Skeletal muscle tissue (tissue), 4 donors: ENCODE measurements around the gene EIF3A. TPM values are rescaled to one million over a fixed set of nuclear protein-coding genes. Genes with fewer than 3 reads are reported as not detected.
"Not testable (repeated sequence)": the region's sequence is repeated elsewhere in the genome, so short reads cannot be mapped to it uniquely, and the experiment has no call there.

ENCODE experiments used
- H3K27ac ChIP-seq: one replicate; pipeline ENCODE4 v1.7.0; 2013; ENCODE audit warnings: mild to moderate bottlenecking, low read depth, low read length, inconsistent platforms
- H3K27me3 ChIP-seq, 3 donors: one replicate each; pipeline ENCODE4 v1.7.0; 2013; ENCODE audit warnings: low read length in 3 of 3; ENCODE audit not compliant: control insufficient read depth in 3 of 3, insufficient read depth in 3 of 3
- H3K36me3 ChIP-seq, 3 donors: one replicate each; pipeline ENCODE4 v1.7.0; 2013; ENCODE audit warnings: low read length in 3 of 3; ENCODE audit not compliant: control insufficient read depth in 3 of 3, insufficient read depth in 3 of 3
- H3K4me1 ChIP-seq, 3 donors: one replicate each; pipeline ENCODE4 v1.7.0; 2013; ENCODE audit warnings: low read length in 3 of 3, mild to moderate bottlenecking in 3 of 3; ENCODE audit not compliant: control insufficient read depth in 3 of 3, insufficient read depth in 3 of 3
- H3K4me3 ChIP-seq, 3 donors: one replicate each; pipeline ENCODE4 v1.7.0; 2013; ENCODE audit warnings: low read length in 3 of 3
- H3K9ac ChIP-seq, 3 donors: one replicate each; pipeline ENCODE4 v1.7.0; 2013; ENCODE audit warnings: low read length in 3 of 3, mild to moderate bottlenecking in 3 of 3, moderate library complexity in 2 of 3, low read depth in 1 of 3
- H3K9me3 ChIP-seq, 3 donors: one replicate each; pipeline ENCODE4 v1.7.0; 2013; ENCODE audit warnings: low read length in 3 of 3; ENCODE audit not compliant: control insufficient read depth in 3 of 3
- total RNA-seq: library from RNA; depleted of rRNA; stranded (reverse); fragments of >200 nt; gene quantifications from one replicate; pipeline ENCODE4 v1.2.3, GENCODE V29; 2014
- donor health status: Osteomylitis.

Gene EIF3A
- total RNA-seq, 1 donor from 2014 or later: 59.5 TPM

DNA sequence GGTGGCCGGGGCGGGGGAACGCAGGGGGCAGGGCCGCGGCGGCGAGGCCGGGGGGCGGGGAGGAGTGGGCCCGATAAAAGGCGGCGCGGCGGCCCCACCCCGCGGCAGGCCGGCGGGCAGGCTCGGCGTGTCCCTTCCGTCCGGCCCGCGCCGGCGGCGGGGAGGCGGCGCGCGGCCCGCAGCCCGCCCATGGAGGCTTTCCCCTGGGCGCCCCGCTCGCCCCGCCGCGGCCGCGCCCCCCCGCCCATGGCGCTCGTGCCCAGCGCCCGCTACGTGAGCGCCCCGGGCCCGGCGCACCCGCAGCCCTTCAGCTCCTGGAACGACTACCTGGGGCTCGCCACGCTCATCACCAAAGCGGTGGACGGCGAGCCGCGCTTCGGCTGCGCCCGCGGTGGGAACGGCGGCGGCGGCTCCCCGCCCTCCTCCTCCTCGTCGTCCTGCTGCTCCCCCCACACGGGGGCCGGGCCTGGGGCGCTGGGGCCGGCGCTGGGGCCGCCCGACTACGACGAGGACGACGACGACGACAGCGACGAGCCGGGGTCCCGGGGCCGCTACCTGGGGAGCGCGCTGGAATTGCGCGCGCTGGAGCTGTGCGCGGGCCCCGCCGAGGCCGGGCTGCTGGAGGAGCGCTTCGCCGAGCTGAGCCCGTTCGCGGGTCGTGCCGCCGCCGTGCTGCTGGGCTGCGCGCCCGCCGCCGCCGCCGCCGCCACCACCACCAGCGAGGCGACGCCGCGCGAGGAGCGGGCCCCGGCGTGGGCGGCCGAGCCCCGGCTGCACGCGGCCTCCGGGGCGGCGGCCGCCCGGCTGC is 50.8 kb downstream of the EIF3A start, which contains the start of gene NANOS1:
TSS of gene NANOS1 (plus strand) at position 102 of the 808 bp plus-strand sequence. CDS start at position 190, 88 bp downstream.
- no peaks in the 10 kb centered on the region for H3K9me3 ChIP-seq
- H3K4me1 ChIP-seq: peaks cover 22 to 49% (median 33%) of the 10 kb centered on the region in 3 donors
- no peaks in the 10 kb centered on the region for H3K27me3 ChIP-seq
- peak within 1 kb of the TSS; percentile 62 to 68 (median 67) for H3K4me3 ChIP-seq
- peaks cover 0 to 13% (median 11%) of the 10 kb centered on the region in 3 donors for H3K36me3 ChIP-seq
- peak within 1 kb of the TSS; percentile 51 to 74 (median 73) for H3K9ac ChIP-seq
- H3K27ac ChIP-seq: peak within 1 kb of the TSS; percentile 69

DNA sequence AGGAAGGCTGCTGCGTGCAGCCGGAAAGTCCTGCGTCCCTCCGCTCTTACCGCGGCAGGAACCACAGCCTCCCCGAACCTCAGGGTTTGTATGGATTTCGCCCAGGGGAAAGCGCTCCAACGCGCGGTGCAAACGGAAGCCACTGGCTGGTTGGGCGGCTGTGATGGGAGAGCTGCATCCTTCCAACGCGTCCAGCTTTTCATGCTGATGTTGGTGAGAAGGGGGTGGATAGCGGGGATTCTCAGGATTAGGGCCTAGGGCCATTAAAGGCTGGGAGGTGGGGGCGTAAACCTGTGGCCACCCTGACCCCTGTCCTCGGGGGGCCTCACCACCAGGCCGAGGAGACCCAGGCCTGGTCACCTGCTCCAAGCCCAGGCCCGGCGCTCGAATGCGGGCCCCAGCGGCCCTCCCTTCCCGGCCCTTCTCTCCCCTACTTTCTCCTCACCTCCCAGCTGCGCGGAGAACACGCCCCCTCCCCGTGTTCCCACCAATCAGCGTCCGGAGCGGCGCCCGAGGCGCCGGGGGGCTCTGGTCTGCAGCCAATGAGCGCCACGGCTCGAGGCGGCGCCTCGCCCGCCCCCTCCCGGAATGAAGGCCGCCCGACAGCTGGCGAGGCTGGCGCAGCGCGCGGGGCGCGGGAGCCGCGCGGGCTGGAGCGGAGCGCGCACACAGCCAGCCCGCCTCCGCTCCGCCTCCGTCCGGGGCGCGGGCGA is 51.6 kb downstream of the EIF3A start:
- H3K36me3 ChIP-seq: peaks cover 0 to 5% (median 3%) of the 10 kb centered on the region in 3 donors
- peak overlapping the region; percentile 69 for H3K27ac ChIP-seq
- H3K9ac ChIP-seq: peak overlapping the region; percentile 51 to 74 (median 73)
- peak overlapping the region; percentile 62 to 67 (median 65) for H3K4me3 ChIP-seq
- no peaks in the 10 kb centered on the region for H3K27me3 ChIP-seq
- H3K4me1 ChIP-seq: peaks cover 22 to 49% (median 33%) of the 10 kb centered on the region in 3 donors
- H3K9me3 ChIP-seq: no peaks in the 10 kb centered on the region

- not testable (repeated sequence) for H3K27me3 ChIP-seq, H3K36me3 ChIP-seq, H3K9me3 ChIP-seq
- Histone ChIP-seq H3K27ac (peak overlapping the region; percentile 69), H3K4me1 (peaks cover 22 to 49% (median 33%) of the 10 kb centered on the region in 3 donors), H3K4me3 (peak overlapping the region; percentile 62 to 67 (median 65)), H3K9ac (peak overlapping the region; percentile 51 to 74 (median 73))
Measured at GRCh38 chr10:119028445-119028899, 52.1 kb downstream of the EIF3A start.

GRCh38 chr10:119026301-119027110 is 54.1 kb downstream of the EIF3A start:
- Histone ChIP-seq H3K9ac (peak overlapping the region in 1 of 3 donors; percentile 33), H3K4me3 (no peak overlapping the region), H3K9me3 (no peaks in the 10 kb centered on the region), H3K27me3 (no peaks in the 10 kb centered on the region), H3K27ac (no peak overlapping the region), H3K4me1 (peaks cover 16 to 33% (median 24%) of the 10 kb centered on the region in 3 donors), H3K36me3 (no peaks in the 10 kb centered on the region)

GRCh38 chr10:119025776-119026175 is 54.8 kb downstream of the EIF3A start:
- peaks cover 15 to 28% (median 21%) of the 10 kb centered on the region in 3 donors for H3K4me1 ChIP-seq
- no peak overlapping the region for H3K9ac ChIP-seq
- H3K27ac ChIP-seq: peak overlapping the region; percentile 54
- H3K27me3 ChIP-seq: no peaks in the 10 kb centered on the region
- H3K36me3 ChIP-seq: no peaks in the 10 kb centered on the region
- no peak overlapping the region for H3K4me3 ChIP-seq
- no peaks in the 10 kb centered on the region for H3K9me3 ChIP-seq

- no peaks in the 10 kb centered on the region for H3K36me3 ChIP-seq
- H3K9ac ChIP-seq: no peak overlapping the region
- no peaks in the 10 kb centered on the region for H3K9me3 ChIP-seq
- H3K4me3 ChIP-seq: no peak overlapping the region
- peaks cover 14 to 30% (median 25%) of the 10 kb centered on the region in 3 donors for H3K4me1 ChIP-seq
- H3K27ac ChIP-seq: peak overlapping the region; percentile 54
- H3K27me3 ChIP-seq: no peaks in the 10 kb centered on the region
Measured at GRCh38 chr10:119025336-119025735, 55.3 kb downstream of the EIF3A start.

- no peak overlapping the region for H3K27ac ChIP-seq
- H3K9ac ChIP-seq: no peak overlapping the region
- H3K9me3 ChIP-seq: no peaks in the 10 kb centered on the region
- no peaks in the 10 kb centered on the region for H3K27me3 ChIP-seq
- H3K36me3 ChIP-seq: no peaks in the 10 kb centered on the region
- H3K4me1 ChIP-seq: peaks cover 17 to 32% (median 29%) of the 10 kb centered on the region in 3 donors
- H3K4me3 ChIP-seq: no peak overlapping the region
Measured at GRCh38 chr10:119024882-119025281, 55.7 kb downstream of the EIF3A start.

- Histone ChIP-seq H3K36me3 (no peaks in the 10 kb centered on the region), H3K4me3 (no peak overlapping the region), H3K4me1 (peaks cover 10 to 26% (median 25%) of the 10 kb centered on the region in 3 donors), H3K27me3 (no peaks in the 10 kb centered on the region), H3K27ac (no peak overlapping the region), H3K9me3 (no peaks in the 10 kb centered on the region), H3K9ac (no peak overlapping the region)
Measured at GRCh38 chr10:119023553-119023868, 57.1 kb downstream of the EIF3A start.

GRCh38 chr10:119022846-119023552 is 57.6 kb downstream of the EIF3A start:
- no peak overlapping the region for H3K27ac ChIP-seq
- no peaks in the 10 kb centered on the region for H3K27me3 ChIP-seq
- no peaks in the 10 kb centered on the region for H3K9me3 ChIP-seq
- no peak overlapping the region for H3K9ac ChIP-seq
- no peak overlapping the region for H3K4me3 ChIP-seq
- no peaks in the 10 kb centered on the region for H3K36me3 ChIP-seq
- peaks cover 10 to 25% (median 25%) of the 10 kb centered on the region in 3 donors for H3K4me1 ChIP-seq
